ENCODE measurements around the gene AKAP8.
"Not testable (repeated sequence)": the region's sequence is repeated elsewhere in the genome, so short reads cannot be mapped to it uniquely, and the experiment has no call there.

Gene AKAP8

DNA sequence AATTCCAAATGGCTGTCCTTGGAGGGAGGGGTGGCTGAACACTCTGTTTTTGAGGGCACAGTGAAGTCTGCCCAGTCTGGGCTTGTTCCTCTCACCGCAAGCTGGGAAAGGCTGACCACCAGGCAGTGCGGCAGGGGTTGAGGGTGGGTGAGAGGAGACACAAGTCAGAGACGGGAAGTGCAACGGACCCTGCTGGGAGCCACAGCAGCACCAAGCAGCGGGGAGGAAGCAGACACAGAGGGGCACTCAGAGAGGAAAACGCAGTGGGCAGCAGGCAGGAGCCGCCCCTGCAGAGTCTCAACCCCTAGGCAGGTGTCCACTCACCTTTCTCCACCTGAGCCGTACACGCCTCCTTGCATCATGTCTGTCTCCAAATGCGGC lies 23.6 kb upstream of the AKAP8 start:
- DNase-seq: no peak

DNA sequence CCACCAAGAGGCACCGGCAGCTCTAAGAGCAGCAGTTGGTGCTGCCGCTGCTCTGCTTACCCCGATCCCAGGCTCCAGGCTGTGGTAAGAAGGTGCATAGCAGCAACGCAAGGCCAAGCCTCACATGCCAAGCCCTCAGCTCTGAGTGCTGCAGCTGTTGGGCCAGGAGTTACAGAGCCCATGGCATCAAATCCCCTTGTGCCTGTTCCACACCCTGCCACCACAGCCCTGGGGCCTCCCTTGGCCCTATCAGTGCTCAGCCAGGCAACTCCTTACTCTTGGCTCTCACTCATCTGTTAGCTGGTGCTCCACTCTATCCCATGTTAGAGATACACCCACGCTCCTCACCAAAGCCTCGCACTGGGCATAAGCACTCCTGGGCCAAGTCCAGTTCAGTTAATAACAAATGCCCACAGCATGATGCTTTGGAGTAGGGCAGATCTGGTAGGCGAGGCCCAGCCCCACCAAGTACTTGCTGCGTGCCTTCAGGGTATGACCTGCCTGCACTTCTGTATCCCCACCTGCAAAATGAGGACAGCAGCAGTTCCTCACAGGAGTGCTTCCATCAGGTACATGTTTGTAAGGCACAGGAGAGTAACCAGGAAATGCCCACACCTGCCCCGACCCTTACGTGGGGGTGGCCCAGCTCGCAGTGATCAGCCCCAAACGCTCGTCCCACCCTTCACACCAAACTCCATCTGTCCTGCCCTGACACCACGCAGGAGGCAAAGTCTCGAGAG lies 23.0 kb upstream of the AKAP8 start:
- DNase-seq: no peak

- no peak for DNase-seq
Measured at GRCh38 chr19:15401397-15401710, 21.8 kb upstream of the AKAP8 start.

DNA sequence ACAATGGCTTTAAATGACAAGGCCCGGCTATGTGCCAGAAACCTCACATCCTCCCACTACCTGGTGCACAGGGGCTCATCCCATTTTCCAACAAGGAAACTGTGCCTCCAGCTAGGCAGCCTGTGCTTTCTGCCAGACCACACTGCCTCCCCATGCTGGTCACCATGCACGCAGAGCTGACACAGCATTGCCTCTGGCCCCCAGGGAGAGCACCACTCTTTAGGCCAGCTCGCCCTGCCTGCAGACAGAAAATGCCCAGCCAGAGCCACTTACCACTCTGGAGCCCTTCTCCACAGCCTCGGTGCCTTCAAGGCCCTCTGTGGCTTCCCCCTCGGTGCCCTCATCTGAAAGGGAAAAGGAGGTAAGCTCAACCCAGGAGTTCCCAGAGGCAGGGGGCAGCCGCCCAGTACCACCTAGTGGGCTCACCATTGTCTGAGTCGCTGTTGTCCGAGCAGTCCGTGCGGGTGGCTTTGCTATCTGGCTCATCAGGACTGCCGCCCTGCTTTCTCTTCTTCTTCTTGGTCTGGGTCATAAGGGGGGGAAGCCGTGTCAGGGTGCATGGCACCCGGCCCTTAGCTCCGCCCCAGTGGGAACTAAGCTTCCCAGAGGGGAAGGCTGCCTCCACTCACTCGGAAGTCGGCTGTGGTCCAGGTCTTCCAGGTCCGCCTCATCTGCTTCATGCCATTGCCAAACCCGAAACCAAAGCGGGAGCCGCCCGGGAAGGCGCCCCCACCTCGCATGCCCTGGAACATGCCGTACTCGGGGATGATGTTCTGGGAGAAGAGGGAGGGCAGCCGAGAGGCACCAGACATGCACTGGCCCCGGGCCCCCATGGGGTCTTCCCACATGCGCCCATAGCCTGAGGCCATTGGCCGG lies 21.2 kb upstream of the AKAP8 start:
- no peak for DNase-seq

- DNase-seq: no peak
Measured at GRCh38 chr19:15399635-15400034, 20.0 kb upstream of the AKAP8 start.

GRCh38 chr19:15399234-15399515 lies 19.6 kb upstream of the AKAP8 start:
- DNase-seq: no peak

GRCh38 chr19:15398501-15399233 lies 19.1 kb upstream of the AKAP8 start:
- no peak for DNase-seq

- no peak for DNase-seq
Measured at GRCh38 chr19:15397782-15398181, 18.2 kb upstream of the AKAP8 start.

- no peak for DNase-seq
Measured at GRCh38 chr19:15397236-15397635, 17.6 kb upstream of the AKAP8 start.

GRCh38 chr19:15396436-15396835 lies 16.8 kb upstream of the AKAP8 start:
- DNase-seq: no peak

DNA sequence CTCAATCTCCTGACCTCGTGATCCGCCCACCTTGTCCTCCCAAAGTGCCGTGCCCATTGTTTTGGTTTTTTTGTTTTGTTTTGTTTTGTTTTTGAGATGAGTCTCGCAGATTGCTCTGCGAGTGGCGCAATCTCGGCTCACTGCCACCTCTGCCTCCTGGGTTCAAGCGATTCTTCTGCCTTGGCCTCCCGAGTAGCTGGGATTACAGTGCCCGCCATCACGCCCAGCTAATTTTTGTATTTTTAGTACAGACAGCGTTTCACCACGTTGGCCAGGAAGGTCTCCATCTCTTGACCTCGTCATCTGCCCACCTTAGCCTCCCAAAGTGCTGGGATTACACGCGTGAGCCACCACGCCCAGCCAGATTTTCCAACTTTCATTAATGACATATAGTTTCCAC lies 15.7 kb upstream of the AKAP8 start:
- DNase-seq: not testable (repeated sequence)

- no peak for DNase-seq
Measured at GRCh38 chr19:15394426-15394825, 14.8 kb upstream of the AKAP8 start.

DNA sequence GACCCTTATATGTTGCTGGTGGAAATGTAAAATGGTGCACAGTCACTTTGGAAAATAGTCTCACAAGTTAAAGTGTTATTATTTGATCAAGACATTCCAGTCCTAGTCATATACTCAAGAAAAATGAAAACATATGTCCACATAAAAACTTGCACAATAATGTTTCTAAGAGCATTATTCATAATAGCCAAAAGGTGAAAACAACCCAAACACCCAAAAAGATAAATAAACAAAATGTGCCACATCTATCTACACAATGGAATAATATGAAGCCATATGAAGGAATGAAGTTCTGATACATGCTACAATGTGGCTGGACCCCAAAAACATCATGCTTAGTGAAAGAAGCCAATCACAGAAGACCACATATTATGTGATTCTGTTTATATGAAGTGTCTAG lies 14.4 kb upstream of the AKAP8 start:
- no peak for DNase-seq

GRCh38 chr19:15390814-15391213 lies 11.2 kb upstream of the AKAP8 start:
- no peak for DNase-seq

DNA sequence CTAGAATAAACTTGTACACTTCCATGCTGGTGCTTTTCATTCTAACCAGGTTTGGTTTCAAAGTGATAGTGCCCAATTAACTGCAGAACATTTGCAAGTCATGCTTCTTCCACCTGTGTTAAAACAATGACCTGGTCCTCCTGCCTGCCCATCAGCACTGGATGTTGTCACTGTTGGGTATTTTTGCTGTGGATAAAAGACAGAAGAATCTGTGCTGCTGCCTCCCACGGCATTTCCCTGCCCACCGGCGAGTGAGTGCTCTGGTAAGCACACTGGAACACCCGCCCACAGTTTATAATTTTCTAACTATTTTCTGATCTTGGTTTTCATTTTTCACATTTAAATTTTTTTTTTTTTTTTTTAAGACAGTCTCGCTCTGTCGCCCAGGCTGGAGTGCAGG lies 2.3 kb upstream of the AKAP8 start:
- no peak for DNase-seq

DNA sequence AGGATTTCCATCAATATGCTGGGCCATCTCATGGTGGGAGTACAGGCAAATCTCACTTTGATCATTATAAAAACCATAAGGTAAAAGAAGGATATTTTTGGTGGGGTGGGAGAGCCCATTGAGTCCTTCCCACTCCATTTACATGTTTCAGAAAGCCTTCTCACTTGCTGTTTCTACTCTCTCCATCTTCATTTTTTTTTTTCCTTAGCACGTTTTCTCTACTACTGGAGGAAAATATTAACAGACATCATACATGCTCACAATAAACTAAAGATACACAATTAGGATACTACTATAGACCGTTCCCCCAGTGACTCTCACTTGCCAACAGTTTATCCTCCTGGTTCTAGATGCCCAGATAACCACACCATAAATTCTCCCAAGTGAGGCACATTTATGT lies 1.8 kb upstream of the AKAP8 start:
- no peak for DNase-seq

- DNase-seq: no peak
Measured at GRCh38 chr19:15379999-15380647, 536 bp upstream of the AKAP8 start.

- no peak for DNase-seq
Measured at GRCh38 chr19:15378534-15379082, 979 bp downstream of the AKAP8 start.

GRCh38 chr19:15374796-15375440 lies 4.7 kb downstream of the AKAP8 start:
- DNase-seq: no peak

- no peak for DNase-seq
Measured at GRCh38 chr19:15374105-15374651, 5.4 kb downstream of the AKAP8 start.

- DNase-seq: no peak
Measured at GRCh38 chr19:15373644-15374043, 5.9 kb downstream of the AKAP8 start.

- no peak for DNase-seq
Measured at GRCh38 chr19:15372891-15373301, 6.7 kb downstream of the AKAP8 start.

Measured in NCI-H1417 treated with DMSO at 0.1 percent for 48 hours (cell line).